Testis (tissue), 2 donors: ENCODE data around the gene COL7A1.

Experiments used
- CTCF ChIP-seq, 3 experiments: fragments of 450-650 bp in 2 of 3; fragments of 200-600 bp in 1 of 3; sonication (generic) in 1 of 3; IDR thresholded peaks; one replicate each; pipeline ENCODE4 v1.5.1; 2016 to 2019; ENCODE audit warnings: antibody characterized with exemption in 3 of 3, mild to moderate bottlenecking in 2 of 3, moderate library complexity in 1 of 3
- POLR2A ChIP-seq: fragments of 450-650 bp; IDR thresholded peaks from one replicate; pipeline ENCODE4 v1.6.1; 2017; ENCODE audit warnings: antibody characterized with exemption, mild to moderate bottlenecking, moderate library complexity

GRCh38 chr3:48595075-48595525 is at the start of gene COL7A1:
- no peak for TF ChIP-seq CTCF (IDR thresholded peaks at IDR 0.05)
- no peak for TF ChIP-seq POLR2A
